Measurements from ENCODE around the gene UXT. TPM values are rescaled to one million over a fixed set of nuclear protein-coding genes. Genes with fewer than 3 reads are reported as not detected.
"Not testable (repeated sequence)": the region's sequence is repeated elsewhere in the genome, so short reads cannot be mapped to it uniquely, and the experiment has no call there.

UXT gene
- total and polyA plus RNA-seq, 4 donors, result 58.0 to 153 (median 120) TPM

- no peak overlapping the region for H3K27ac ChIP-seq (ENCODE audit: low read depth in 1 of 2, low read length in 1 of 2)
- no peaks in the 10 kb centered on the region for H3K36me3 ChIP-seq (ENCODE audit: control insufficient read depth in 4 of 4, insufficient read depth in 4 of 4, low read length in 4 of 4)
- peaks cover 0 to 4% (median 2%) of the 10 kb centered on the region in 4 donors for H3K9me3 ChIP-seq (ENCODE audit: control insufficient read depth in 4 of 4, insufficient read depth in 3 of 4, low read length in 3 of 4)
- no peak overlapping the region for H3K4me3 ChIP-seq
- 66 to 74% methylated on average over 9 of the region's 9 CpGs for WGBS, 2 donors
- ATAC-seq (ENCODE audit: insufficient read depth, low FRiP score) (no peak), DNase-seq (no peak)
- H3K4me1 ChIP-seq (ENCODE audit: control insufficient read depth in 5 of 5, insufficient read depth in 5 of 5, low read length in 5 of 5), result no peaks in the 10 kb centered on the region
- H3K9ac ChIP-seq (ENCODE audit: insufficient read depth in 1 of 2, low read length in 2 of 2), result no peak overlapping the region
- TF ChIP-seq CTCF (IDR thresholded peaks at IDR 0.05; ENCODE audit: control extremely low read depth, extremely low read depth), result no peak
- H3K27me3 ChIP-seq (ENCODE audit: control insufficient read depth in 3 of 3, insufficient read depth in 3 of 3, low read length in 2 of 3), result no peaks in the 10 kb centered on the region
These were observed 54.0 kb downstream of the UXT start for GRCh38 chrX:47605024-47605423.

- H3K27ac ChIP-seq (ENCODE audit: low read depth in 1 of 2, low read length in 1 of 2); H3K9me3 ChIP-seq (ENCODE audit: control insufficient read depth in 4 of 4, insufficient read depth in 3 of 4, low read length in 3 of 4); DNase-seq; H3K36me3 ChIP-seq (ENCODE audit: control insufficient read depth in 4 of 4, insufficient read depth in 4 of 4, low read length in 4 of 4); ATAC-seq (ENCODE audit: insufficient read depth, low FRiP score); H3K9ac ChIP-seq (ENCODE audit: insufficient read depth in 1 of 2, low read length in 2 of 2); H3K27me3 ChIP-seq (ENCODE audit: control insufficient read depth in 3 of 3, insufficient read depth in 3 of 3, low read length in 2 of 3); H3K4me3 ChIP-seq; H3K4me1 ChIP-seq (ENCODE audit: control insufficient read depth in 5 of 5, insufficient read depth in 5 of 5, low read length in 5 of 5): not testable (repeated sequence)
- 92 to 95% methylated on average over 4 of the region's 4 CpGs for WGBS, 2 donors
These were observed 55.9 kb downstream of the UXT start for GRCh38 chrX:47603125-47603524.

Other genes starting within 250 kb of the UXT start
- gene ZNF41, start 176.0 kb downstream of the UXT start, total RNA-seq, result 10 to 100 TPM in 1 of 2 donors, 1 to 10 TPM in 1; 9.8 to 12.0 TPM
- 1 to 10 TPM; 2.0 to 3.9 TPM for gene ZNF41, start 176.0 kb downstream of the UXT start, polyA plus RNA-seq
- 10 to 100 TPM; 32.6 to 85.9 TPM for gene ARAF, start 98.0 kb downstream of the UXT start, total RNA-seq
- 10 to 100 TPM; 45.3 to 48.6 TPM for gene ARAF, start 98.0 kb downstream of the UXT start, polyA plus RNA-seq
- 1,000 to 10,000 TPM in 1 of 2 donors, 10 to 100 TPM in 1; 65.3 to 1,983 TPM for gene TIMP1, start 76.7 kb downstream of the UXT start, total RNA-seq
- 1,000 to 10,000 TPM; 1,299 to 2,202 TPM for gene TIMP1, start 76.7 kb downstream of the UXT start, polyA plus RNA-seq
- gene SYN1, start 39.3 kb downstream of the UXT start, total RNA-seq, result 1 to 10 TPM in 1 of 2 donors, under 1 TPM in 1; 0.11 to 1.3 TPM
- 1 to 10 TPM; 1.4 to 4.5 TPM for gene SYN1, start 39.3 kb downstream of the UXT start, polyA plus RNA-seq
- 10 to 100 TPM; 11.3 to 23.6 TPM for gene CFP, start 29.2 kb downstream of the UXT start, total RNA-seq
- gene CFP, start 29.2 kb downstream of the UXT start, polyA plus RNA-seq, result 10 to 100 TPM; 22.5 to 88.8 TPM
- 10 to 100 TPM in 1 of 2 donors, 1 to 10 TPM in 1; 9.8 to 36.0 TPM for gene ELK1, start 8.6 kb downstream of the UXT start, total RNA-seq
- gene ELK1, start 8.6 kb downstream of the UXT start, polyA plus RNA-seq, result 10 to 100 TPM; 16.4 to 37.6 TPM
- gene ZNF81, start 177.7 kb upstream of the UXT start, total RNA-seq, result 10 to 100 TPM; 10.6 to 11.8 TPM
- gene ZNF81, start 177.7 kb upstream of the UXT start, polyA plus RNA-seq, result 1 to 10 TPM in 1 of 2 donors, under 1 TPM in 1; 0.75 to 2.5 TPM